MM.1S (cell line): ENCODE measurements around the gene WDR26.

ENCODE experiments used
- DNase-seq: peaks from one replicate; pipeline ENCODE4 v3.0.0-alpha.2; 2015
- H2AFZ ChIP-seq: fragments of 300-600 bp; sonication (generic); 2 replicates; pipeline ENCODE4 v1.6.0; 2016; ENCODE audit warnings: antibody characterized with exemption, low read length
- H3F3A ChIP-seq: fragments of 300-600 bp; sonication (generic); 2 replicates; pipeline ENCODE4 v1.6.1; 2016; ENCODE audit warnings: mild to moderate bottlenecking, antibody characterized with exemption, low read length, moderate library complexity, mixed read lengths; ENCODE audit not compliant: insufficient read depth
- H3K27ac ChIP-seq: fragments of 300-600 bp; sonication (generic); 2 replicates; pipeline ENCODE4 v1.5.1; 2016; ENCODE audit warnings: mild to moderate bottlenecking, low read length
- H3K27me3 ChIP-seq: fragments of 300-600 bp; sonication (generic); replicated peaks from 2 replicates; pipeline ENCODE4 v1.6.0; 2016; ENCODE audit warnings: low read length; ENCODE audit not compliant: insufficient read depth
- H3K36me3 ChIP-seq: fragments of 300-600 bp; sonication (generic); replicated peaks from 2 replicates; pipeline ENCODE4 v1.6.1; 2016; ENCODE audit warnings: mild to moderate bottlenecking, low read length, mixed read lengths; ENCODE audit not compliant: insufficient read depth
- H3K4me1 ChIP-seq: fragments of 300-600 bp; sonication (generic); 2 replicates; pipeline ENCODE4 v1.6.1; 2016; ENCODE audit warnings: low read length, mixed read lengths
- H3K4me2 ChIP-seq: fragments of 300-600 bp; sonication (generic); 2 replicates; pipeline ENCODE4 v1.6.0; 2016; ENCODE audit warnings: low read depth, low read length
- H3K4me3 ChIP-seq: fragments of 300-600 bp; sonication (generic); 2 replicates; pipeline ENCODE4 v1.5.1; 2016; ENCODE audit warnings: low read length, mixed read lengths
- H3K79me2 ChIP-seq: fragments of 300-600 bp; sonication (generic); 2 replicates; pipeline ENCODE4 v1.6.1; 2016; ENCODE audit warnings: mixed run types, low read length, mixed read lengths
- H3K9ac ChIP-seq: fragments of 300-600 bp; sonication (generic); 2 replicates; pipeline ENCODE4 v1.6.1; 2016; ENCODE audit warnings: low read length, mixed read lengths
- H3K9me2 ChIP-seq: fragments of 300-600 bp; sonication (generic); replicated peaks from 2 replicates; pipeline ENCODE4 v1.6.1; 2016; ENCODE audit warnings: mild to moderate bottlenecking, low read length, mixed read lengths; ENCODE audit not compliant: insufficient read depth
- H3K9me3 ChIP-seq: fragments of 300-600 bp; sonication (generic); replicated peaks from 2 replicates; pipeline ENCODE4 v1.6.1; 2016; ENCODE audit warnings: mild to moderate bottlenecking, low read length, mixed read lengths; ENCODE audit not compliant: insufficient read depth
- H4K20me1 ChIP-seq: fragments of 300-600 bp; sonication (generic); 2 replicates; pipeline ENCODE4 v1.6.1; 2016; ENCODE audit warnings: mild to moderate bottlenecking, low read length, moderate library complexity, mixed read lengths; ENCODE audit not compliant: insufficient read depth
- EZH2 ChIP-seq: fragments of 300-600 bp; sonication (generic); optimal IDR thresholded peaks from 2 replicates; pipeline ENCODE3; 2017; ENCODE audit warnings: low read depth, mild to moderate bottlenecking, antibody characterized with exemption, low read length, mixed read lengths
- EZH2phosphoT487 ChIP-seq: fragments of 300-600 bp; sonication (generic); IDR thresholded peaks from 2 replicates; pipeline ENCODE4 v1.6.1; 2018; ENCODE audit warnings: antibody characterized with exemption, low read length
- TF ChIP-seq, protein P1 (sequence below): fragments of 300-600 bp; sonication (generic); IDR thresholded peaks from 2 replicates; pipeline ENCODE4 v1.5.1; 2016; ENCODE audit warnings: antibody characterized with exemption, low read length, mixed read lengths

WDR26 gene

DNA sequence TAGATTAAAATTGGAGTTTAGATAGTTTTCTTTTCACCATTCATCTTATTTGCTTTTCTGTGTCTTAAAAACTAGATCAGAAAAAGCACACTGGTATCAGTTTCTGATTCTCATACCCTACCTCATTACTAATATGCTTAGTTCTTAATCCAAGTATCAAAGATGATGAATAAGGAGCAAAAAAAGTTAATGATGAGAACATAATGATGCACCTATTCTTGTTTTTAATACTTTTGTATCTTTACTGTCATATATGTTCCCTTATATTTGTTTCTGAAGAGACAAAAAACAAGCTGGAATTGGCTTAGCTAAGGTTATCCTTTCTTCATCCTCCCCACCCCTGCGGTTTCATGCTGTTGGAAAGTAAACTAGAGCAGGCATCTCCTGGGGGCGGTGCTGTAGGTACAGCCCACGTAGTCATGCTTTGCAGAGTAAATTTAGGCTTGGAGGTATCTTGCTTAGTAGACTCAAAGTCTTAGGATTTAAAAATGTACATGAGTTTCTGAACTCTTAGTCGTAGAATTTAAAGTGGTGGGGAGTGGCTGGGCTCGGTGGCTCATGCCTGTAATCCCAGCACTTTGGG is 61.5 kb downstream of the WDR26 start:
- no peak overlapping the region for H3K4me3 ChIP-seq
- H3K9me2 ChIP-seq = no peaks in the 10 kb centered on the region
- H2AFZ ChIP-seq = no peak overlapping the region
- H3K36me3 ChIP-seq = 0 out of 2 replicates have a peak, but pooled peaks cover 2% of the 10 kb centered on the region
- no peak overlapping the region for H3K4me2 ChIP-seq
- no peak overlapping the region for H3K9ac ChIP-seq
- no peak overlapping the region for H3K27ac ChIP-seq
- no peak for DNase-seq
- H3K27me3 ChIP-seq = no peaks in the 10 kb centered on the region
- no peaks in the 10 kb centered on the region for H3K9me3 ChIP-seq
- TF ChIP-seq EZH2 (no peak), EZH2phosphoT487 (no peak)
- TF ChIP-seq, protein P1, sequence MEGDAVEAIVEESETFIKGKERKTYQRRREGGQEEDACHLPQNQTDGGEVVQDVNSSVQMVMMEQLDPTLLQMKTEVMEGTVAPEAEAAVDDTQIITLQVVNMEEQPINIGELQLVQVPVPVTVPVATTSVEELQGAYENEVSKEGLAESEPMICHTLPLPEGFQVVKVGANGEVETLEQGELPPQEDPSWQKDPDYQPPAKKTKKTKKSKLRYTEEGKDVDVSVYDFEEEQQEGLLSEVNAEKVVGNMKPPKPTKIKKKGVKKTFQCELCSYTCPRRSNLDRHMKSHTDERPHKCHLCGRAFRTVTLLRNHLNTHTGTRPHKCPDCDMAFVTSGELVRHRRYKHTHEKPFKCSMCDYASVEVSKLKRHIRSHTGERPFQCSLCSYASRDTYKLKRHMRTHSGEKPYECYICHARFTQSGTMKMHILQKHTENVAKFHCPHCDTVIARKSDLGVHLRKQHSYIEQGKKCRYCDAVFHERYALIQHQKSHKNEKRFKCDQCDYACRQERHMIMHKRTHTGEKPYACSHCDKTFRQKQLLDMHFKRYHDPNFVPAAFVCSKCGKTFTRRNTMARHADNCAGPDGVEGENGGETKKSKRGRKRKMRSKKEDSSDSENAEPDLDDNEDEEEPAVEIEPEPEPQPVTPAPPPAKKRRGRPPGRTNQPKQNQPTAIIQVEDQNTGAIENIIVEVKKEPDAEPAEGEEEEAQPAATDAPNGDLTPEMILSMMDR = no peak
- H3K4me1 ChIP-seq = peaks cover 17% of the 10 kb centered on the region
- peaks cover 19% of the 10 kb centered on the region for H3F3A ChIP-seq
- H3K79me2 ChIP-seq = peaks cover 7% of the 10 kb centered on the region; the same call in 1 of the 2 replicates
- no peaks in the 10 kb centered on the region; the same call in 1 of the 2 replicates for H4K20me1 ChIP-seq

DNA sequence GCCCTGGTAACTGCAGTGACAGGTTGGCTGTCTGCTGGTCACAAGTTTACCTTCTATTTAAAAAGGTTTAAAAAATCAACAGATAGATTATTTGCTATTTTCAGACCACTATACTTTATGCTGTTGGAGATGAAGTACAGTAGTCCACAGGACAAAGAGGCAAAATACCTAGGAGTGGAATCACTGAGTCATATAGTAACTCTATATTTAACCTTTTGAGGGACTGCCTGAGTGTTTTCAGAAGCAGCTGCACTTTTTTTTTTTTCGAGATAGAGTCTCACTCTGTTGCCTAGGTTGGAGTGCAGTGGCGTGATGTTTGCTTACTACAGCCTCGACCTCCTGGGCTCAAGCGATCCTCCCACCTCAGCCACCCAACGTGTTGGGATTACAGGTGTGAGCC is 66.2 kb downstream of the WDR26 start:
- H4K20me1 ChIP-seq = no peaks in the 10 kb centered on the region; the same call in 1 of the 2 replicates
- no peak overlapping the region for H3K4me3 ChIP-seq
- no peaks in the 10 kb centered on the region for H3K27me3 ChIP-seq
- DNase-seq = no peak
- H3K79me2 ChIP-seq = peaks cover 25% of the 10 kb centered on the region
- no peak overlapping the region for H3K27ac ChIP-seq
- H3K36me3 ChIP-seq = 0 out of 2 replicates have a peak, but pooled peaks cover 2% of the 10 kb centered on the region
- no peak overlapping the region for H2AFZ ChIP-seq
- H3F3A ChIP-seq = 0 out of 2 replicates have a peak, but pooled peaks cover 3% of the 10 kb centered on the region
- no peak overlapping the region for H3K4me2 ChIP-seq
- no peaks in the 10 kb centered on the region for H3K9me3 ChIP-seq
- no peak overlapping the region for H3K9ac ChIP-seq
- TF ChIP-seq EZH2phosphoT487 (no peak), EZH2 (no peak)
- TF ChIP-seq, protein P1 = no peak
- no peaks in the 10 kb centered on the region for H3K9me2 ChIP-seq
- H3K4me1 ChIP-seq = no peaks in the 10 kb centered on the region

DNA sequence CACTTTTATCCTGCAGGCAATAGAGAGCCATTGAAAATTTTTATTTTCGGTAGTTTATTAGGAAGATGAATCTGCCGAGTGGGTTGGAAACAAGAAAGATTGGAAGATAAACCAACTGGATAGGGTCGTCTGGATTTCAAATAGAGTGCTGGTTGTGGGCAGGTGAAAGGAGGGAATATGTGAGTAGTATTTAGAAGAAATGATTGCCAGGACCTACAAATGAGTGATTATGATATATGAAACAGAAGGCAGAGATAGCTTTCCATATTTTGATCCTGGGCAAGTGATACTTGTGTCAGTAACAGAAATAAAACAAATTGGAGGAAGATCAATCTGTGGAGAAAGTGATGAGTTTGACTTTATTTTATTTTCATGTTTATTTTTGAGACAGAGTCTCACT is 75.4 kb downstream of the WDR26 start:
- no peak overlapping the region for H3K27ac ChIP-seq
- no peak overlapping the region for H3K4me2 ChIP-seq
- no peak overlapping the region for H3K9ac ChIP-seq
- no peak overlapping the region for H2AFZ ChIP-seq
- TF ChIP-seq EZH2phosphoT487 = no peak
- no peak for TF ChIP-seq EZH2
- TF ChIP-seq, protein P1 = no peak
- H3F3A ChIP-seq = 0 out of 2 replicates have a peak, but pooled peaks cover 3% of the 10 kb centered on the region
- no peak for DNase-seq
- no peak overlapping the region for H3K4me3 ChIP-seq
- H4K20me1 ChIP-seq = no peaks in the 10 kb centered on the region
- peaks cover 65% of the 10 kb centered on the region for H3K79me2 ChIP-seq
- H3K4me1 ChIP-seq = peaks cover 9% of the 10 kb centered on the region
- H3K9me2 ChIP-seq = no peaks in the 10 kb centered on the region
- H3K9me3 ChIP-seq = no peaks in the 10 kb centered on the region
- no peaks in the 10 kb centered on the region for H3K27me3 ChIP-seq
- H3K36me3 ChIP-seq = no peaks in the 10 kb centered on the region
